Measurements from ENCODE around the gene JADE2. TPM values are rescaled to one million over a fixed set of nuclear protein-coding genes. Genes with fewer than 3 reads are reported as not detected.

The JADE2 gene
- total RNA-seq, 2 experiments from 2014 or later, result 78.4 to 86.6 TPM

DNA sequence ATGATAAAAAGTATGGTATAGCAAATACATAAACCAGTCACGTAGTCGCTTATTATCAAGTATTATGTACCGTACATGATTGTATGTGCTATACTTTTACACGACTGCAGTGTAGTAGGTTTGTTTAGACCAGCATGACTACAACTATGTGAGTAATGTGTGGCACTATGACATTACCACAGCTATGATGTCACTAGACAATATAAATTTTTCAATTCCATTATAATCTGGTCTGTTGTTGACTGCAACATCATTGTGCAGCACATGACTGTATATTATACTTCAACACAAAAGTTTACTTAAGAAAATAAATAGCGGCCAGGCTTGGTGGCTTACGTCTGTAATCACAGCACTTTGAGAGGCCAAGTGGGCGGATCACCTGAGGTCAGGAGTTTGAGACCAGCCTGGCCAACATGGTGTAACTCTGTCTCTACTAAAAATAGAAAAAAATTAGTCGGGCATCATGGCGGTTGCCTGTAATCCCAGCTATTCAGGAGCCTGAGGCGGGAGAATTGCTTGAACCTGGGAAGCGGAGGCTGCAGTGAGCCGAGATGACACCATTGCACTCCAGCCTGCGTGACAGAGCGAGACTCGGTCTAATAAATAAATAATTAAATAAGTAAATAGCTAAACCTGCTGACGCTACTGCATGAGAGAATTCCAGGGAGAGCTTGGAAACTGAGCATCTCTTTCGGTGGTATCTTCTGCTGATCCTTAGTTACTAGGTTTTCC is 24.6 kb upstream of the JADE2 start:
- Mint-ChIP-seq H3K4me1 (ENCODE audit: low read depth) (peaks cover 28% of the 10 kb centered on the region), H3K36me3 (ENCODE audit: low read depth) (no peaks in the 10 kb centered on the region), H3K27me3 (ENCODE audit: low read depth) (no peaks in the 10 kb centered on the region), H3K9me3 (no peaks in the 10 kb centered on the region), H3K4me3 (no peak overlapping the region), H3K27ac (no peak overlapping the region)
- intact Hi-C loops (cut with micrococcal nuclease), result no loop called here
- CTCF ChIA-PET, result interaction anchor here (0.6 to 1.1 kb wide), 2 partner anchors 23 to 32 kb away, joined by 3 read pairs; no protein-coding TSS in a partner anchor
- DNase-seq, result no peak

GRCh38 chr5:134502259-134502658 is 23.2 kb upstream of the JADE2 start:
- CTCF ChIA-PET, result interaction anchor here (1.1 to 1.7 kb wide), 3 partner anchors 8 to 25 kb away, joined by 3 to 5 read pairs (median 5); no protein-coding TSS in a partner anchor
- no peaks in the 10 kb centered on the region for H3K27me3 Mint-ChIP-seq (ENCODE audit: low read depth)
- H3K4me1 Mint-ChIP-seq (ENCODE audit: low read depth), result peaks cover 31% of the 10 kb centered on the region
- H3K4me3 Mint-ChIP-seq, result no peak overlapping the region
- no peak for DNase-seq
- intact Hi-C loops (cut with micrococcal nuclease), result no loop called here
- peak overlapping the region; percentile 15 for H3K27ac Mint-ChIP-seq
- H3K9me3 Mint-ChIP-seq, result no peaks in the 10 kb centered on the region
- no peaks in the 10 kb centered on the region for H3K36me3 Mint-ChIP-seq (ENCODE audit: low read depth)

DNA sequence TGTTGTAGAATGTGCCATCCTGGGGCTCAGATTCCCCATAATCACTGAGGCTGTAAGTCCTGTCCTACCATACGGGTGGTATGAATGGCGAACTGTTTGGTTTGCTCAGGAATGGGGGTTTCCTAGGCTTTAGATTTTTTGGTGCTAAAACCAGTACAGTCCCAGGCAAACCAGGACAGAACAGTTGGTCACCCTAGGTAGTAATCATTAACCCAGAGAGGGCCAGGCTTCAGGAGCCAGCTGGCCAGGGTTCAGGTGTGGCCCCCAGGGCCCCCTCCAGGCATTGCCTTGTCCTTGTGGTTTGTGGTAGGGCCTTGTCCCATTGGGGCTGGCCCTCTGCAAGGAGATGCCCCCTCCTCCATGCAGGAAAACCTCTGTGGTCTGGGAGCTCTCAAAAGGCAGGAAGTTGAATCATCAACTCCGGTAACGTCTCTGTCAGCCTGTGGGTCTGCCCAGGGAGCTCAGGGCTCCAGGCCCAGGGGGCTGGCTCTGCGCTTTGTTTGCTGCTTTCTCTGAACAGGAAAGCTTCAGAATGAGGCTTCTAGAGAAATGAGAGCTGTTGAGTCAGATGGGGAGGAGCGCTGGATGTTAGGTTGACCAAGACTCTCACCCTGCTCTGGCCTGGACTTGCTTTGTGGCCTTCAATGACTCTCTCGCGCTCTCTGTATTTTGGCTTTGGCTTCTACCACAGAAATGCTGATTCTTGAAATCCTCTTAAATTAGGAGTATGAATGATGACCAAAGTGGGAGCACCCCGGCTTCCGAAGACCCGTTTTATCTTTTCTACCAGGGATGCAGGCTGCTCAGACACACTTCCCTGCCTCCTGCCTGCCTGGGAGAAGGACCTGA is 22.2 kb upstream of the JADE2 start:
- intact Hi-C loops (cut with micrococcal nuclease), result loop anchor here (1.0 kb wide), 5 partner anchors 8 to 92 kb away; partner anchors contain the start of genes CDKN2AIPNL and JADE2
- H3K27me3 Mint-ChIP-seq (ENCODE audit: low read depth), result no peaks in the 10 kb centered on the region
- peaks cover 33% of the 10 kb centered on the region for H3K4me1 Mint-ChIP-seq (ENCODE audit: low read depth)
- H3K36me3 Mint-ChIP-seq (ENCODE audit: low read depth), result no peaks in the 10 kb centered on the region
- DNase-seq, result peak; percentile 91
- H3K27ac Mint-ChIP-seq, result peak overlapping the region; percentile 92
- no peaks in the 10 kb centered on the region for H3K9me3 Mint-ChIP-seq
- H3K4me3 Mint-ChIP-seq, result peak overlapping the region; percentile 30
- CTCF ChIA-PET, result interaction anchor here (0.6 to 1.7 kb wide), 6 partner anchors 9 to 92 kb away, joined by 3 to 5 read pairs (median 4); no protein-coding TSS in a partner anchor

DNA sequence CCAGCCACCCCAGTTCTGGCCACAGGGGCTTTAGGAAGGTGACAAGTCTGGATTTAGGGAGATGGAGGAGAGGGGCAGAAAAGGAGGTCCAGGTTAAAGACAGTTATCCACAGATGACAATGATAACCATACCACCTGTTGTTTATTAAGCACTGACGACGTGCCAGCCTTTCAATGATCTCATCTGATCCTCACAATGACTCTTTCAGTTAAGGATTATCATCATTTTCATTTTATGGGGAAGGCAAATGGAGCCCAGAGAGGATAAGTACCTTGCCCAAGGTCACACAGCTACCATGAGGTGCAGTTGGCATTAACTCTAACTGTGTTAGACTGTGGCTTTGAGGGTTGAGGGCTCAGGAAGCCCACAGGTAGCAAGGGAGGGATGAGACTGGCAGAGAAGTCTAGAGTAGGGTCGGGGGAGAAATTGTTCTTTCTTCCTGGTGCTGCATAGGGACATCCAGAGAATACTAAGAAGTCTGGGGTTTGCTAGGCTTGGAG is 21.5 kb upstream of the JADE2 start:
- H3K27ac Mint-ChIP-seq, result peak overlapping the region; percentile 92
- intact Hi-C loops (cut with micrococcal nuclease), result loop anchor here (1.0 kb wide), 5 partner anchors 7 to 93 kb away; partner anchors contain the start of genes CDKN2AIPNL and JADE2
- peak; percentile 48 for DNase-seq
- no peaks in the 10 kb centered on the region for H3K27me3 Mint-ChIP-seq (ENCODE audit: low read depth)
- H3K4me3 Mint-ChIP-seq, result peak overlapping the region; percentile 30
- no peaks in the 10 kb centered on the region for H3K9me3 Mint-ChIP-seq
- CTCF ChIA-PET, result interaction anchor here (0.5 to 1.7 kb wide), 8 partner anchors 10 to 93 kb away, joined by 3 to 5 read pairs (median 4); no protein-coding TSS in a partner anchor
- peaks cover 33% of the 10 kb centered on the region for H3K4me1 Mint-ChIP-seq (ENCODE audit: low read depth)
- no peaks in the 10 kb centered on the region for H3K36me3 Mint-ChIP-seq (ENCODE audit: low read depth)

DNA sequence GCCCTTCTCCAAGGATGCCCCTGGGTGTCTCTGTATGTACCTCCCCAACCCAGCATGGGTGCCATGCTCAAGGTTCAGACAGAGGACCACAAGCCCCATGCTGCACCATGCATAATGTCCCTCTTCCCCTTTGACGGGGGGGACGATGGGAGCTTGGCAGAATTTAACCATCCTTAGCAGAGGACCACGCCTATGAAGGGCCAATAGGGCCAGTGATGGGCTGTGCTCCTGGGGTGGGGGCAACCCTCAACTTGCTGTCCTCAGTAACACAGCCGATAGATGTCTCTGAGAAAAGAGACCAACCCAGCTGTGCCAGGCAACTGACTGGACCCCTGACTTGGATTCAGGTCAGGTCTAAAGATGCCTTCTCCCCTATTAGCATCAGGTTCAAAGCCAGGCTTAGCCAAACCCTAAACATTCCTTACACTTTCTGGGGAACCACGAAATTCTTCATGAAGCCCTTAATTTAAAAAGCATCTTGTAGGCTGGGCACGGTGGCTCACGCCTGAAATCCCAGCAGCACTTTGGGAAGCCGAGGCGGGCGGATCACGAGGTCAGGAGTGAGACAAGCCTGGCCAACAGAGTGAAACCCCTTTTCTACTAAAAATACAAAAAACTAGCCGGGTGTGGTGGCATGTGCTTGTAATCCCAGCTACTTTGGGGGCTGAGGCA is 20.7 kb upstream of the JADE2 start:
- Mint-ChIP-seq H3K4me3 (no peak overlapping the region), H3K36me3 (ENCODE audit: low read depth) (no peaks in the 10 kb centered on the region), H3K4me1 (ENCODE audit: low read depth) (peaks cover 33% of the 10 kb centered on the region), H3K27me3 (ENCODE audit: low read depth) (no peaks in the 10 kb centered on the region), H3K9me3 (no peaks in the 10 kb centered on the region), H3K27ac (no peak overlapping the region)
- no peak for DNase-seq
- intact Hi-C loops (cut with micrococcal nuclease), result no loop called here
- CTCF ChIA-PET, result interaction anchor here (0.5 to 1.3 kb wide), 2 partner anchors 23 to 24 kb away, joined by 3 read pairs; no protein-coding TSS in a partner anchor

DNA sequence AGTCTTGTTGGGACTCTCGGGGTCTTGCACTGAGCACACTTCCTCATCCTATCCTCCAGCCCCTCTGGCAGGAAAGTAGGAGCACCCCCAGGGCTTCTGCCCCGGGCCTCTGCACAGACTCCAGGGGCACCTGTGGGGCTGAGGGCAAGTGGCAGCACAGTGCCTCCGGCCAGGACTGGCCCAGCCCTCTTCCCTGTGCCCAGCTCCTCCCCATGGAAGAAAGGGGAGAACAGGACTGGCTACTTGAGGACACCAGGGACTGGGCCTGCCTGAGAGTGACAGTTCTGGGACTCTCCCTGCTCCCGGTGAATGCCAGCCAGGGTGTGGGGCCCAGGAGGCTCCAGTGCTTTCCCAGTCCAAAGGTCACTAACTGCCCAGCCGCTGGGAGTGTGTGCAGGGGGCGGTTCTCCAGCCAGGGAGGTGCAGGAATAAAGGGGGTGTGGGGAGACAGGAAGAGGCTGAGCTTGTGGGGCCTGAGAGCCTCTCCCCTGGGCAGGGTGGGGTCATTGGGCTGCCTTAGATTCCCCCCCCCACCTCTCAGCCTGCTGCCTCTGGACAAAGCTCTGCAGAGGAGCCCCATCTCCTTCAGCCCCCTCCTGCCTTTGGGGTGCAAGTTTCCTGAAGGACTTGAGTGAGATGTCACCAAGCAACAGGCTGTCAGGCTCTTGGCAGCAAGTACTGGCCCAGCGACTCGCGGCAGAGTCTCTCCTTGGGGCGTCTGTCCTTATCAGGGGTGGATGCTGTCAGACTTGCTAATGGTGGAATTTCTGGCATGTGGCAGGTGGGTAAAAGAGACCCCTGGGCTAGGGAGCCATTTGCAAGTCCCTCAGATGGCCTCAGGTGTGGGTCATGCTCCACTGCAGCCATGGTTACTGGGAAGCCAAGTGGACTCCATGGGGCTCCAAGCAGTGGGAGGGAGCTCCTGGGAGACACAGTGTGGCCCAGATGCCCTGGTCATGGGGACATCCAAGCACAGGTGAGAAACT is 19.1 kb upstream of the JADE2 start:
- Mint-ChIP-seq H3K4me1 (ENCODE audit: low read depth) (peaks cover 42% of the 10 kb centered on the region), H3K27me3 (ENCODE audit: low read depth) (no peaks in the 10 kb centered on the region), H3K36me3 (ENCODE audit: low read depth) (no peaks in the 10 kb centered on the region), H3K4me3 (no peak overlapping the region), H3K9me3 (no peaks in the 10 kb centered on the region), H3K27ac (no peak overlapping the region)
- CTCF ChIA-PET, result interaction anchor here (0.8 to 1.1 kb wide), 2 partner anchors 13 to 20 kb away, joined by 3 to 4 read pairs; no protein-coding TSS in a partner anchor
- DNase-seq, result no peak
- intact Hi-C loops (cut with micrococcal nuclease), result no loop called here

DNA sequence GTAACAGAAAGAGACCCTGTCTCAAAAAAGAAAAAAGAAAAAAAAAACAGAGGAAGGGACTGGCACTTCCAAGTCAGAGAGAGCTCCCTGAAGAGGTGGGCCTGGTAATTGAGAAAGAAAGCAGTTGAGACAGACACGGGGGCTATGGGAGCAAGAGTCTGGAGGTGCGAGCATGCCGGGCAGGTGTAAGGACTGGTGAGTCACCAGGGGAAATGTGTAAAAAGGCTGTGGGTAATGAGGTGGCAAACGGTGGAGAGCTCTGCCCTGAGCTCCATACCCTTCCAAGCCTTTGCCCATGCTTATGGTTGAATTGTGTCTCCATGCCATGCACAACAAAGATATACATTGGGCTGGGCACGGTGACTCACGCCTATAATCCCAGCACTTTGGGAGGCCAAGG is 18.0 kb upstream of the JADE2 start:
- no peaks in the 10 kb centered on the region for H3K36me3 Mint-ChIP-seq (ENCODE audit: low read depth)
- H3K9me3 Mint-ChIP-seq, result no peaks in the 10 kb centered on the region
- H3K27ac Mint-ChIP-seq, result peak overlapping the region; percentile 16
- no peak overlapping the region for H3K4me3 Mint-ChIP-seq
- H3K4me1 Mint-ChIP-seq (ENCODE audit: low read depth), result peaks cover 43% of the 10 kb centered on the region
- CTCF ChIA-PET, result interaction anchor here (0.8 to 1.1 kb wide), 2 partner anchors 14 to 19 kb away, joined by 3 to 4 read pairs; no protein-coding TSS in a partner anchor
- no peak for DNase-seq
- no peaks in the 10 kb centered on the region for H3K27me3 Mint-ChIP-seq (ENCODE audit: low read depth)
- intact Hi-C loops (cut with micrococcal nuclease), result no loop called here

- Mint-ChIP-seq H3K36me3 (ENCODE audit: low read depth) (no peaks in the 10 kb centered on the region), H3K9me3 (no peaks in the 10 kb centered on the region), H3K4me1 (ENCODE audit: low read depth) (peaks cover 33% of the 10 kb centered on the region), H3K27ac (no peak overlapping the region), H3K27me3 (ENCODE audit: low read depth) (no peaks in the 10 kb centered on the region), H3K4me3 (no peak overlapping the region)
- no peak for DNase-seq
- CTCF ChIA-PET, result no interaction called here
- intact Hi-C loops (cut with micrococcal nuclease), result no loop called here
Observed at GRCh38 chr5:134508521-134509195, 16.8 kb upstream of the JADE2 start.

DNA sequence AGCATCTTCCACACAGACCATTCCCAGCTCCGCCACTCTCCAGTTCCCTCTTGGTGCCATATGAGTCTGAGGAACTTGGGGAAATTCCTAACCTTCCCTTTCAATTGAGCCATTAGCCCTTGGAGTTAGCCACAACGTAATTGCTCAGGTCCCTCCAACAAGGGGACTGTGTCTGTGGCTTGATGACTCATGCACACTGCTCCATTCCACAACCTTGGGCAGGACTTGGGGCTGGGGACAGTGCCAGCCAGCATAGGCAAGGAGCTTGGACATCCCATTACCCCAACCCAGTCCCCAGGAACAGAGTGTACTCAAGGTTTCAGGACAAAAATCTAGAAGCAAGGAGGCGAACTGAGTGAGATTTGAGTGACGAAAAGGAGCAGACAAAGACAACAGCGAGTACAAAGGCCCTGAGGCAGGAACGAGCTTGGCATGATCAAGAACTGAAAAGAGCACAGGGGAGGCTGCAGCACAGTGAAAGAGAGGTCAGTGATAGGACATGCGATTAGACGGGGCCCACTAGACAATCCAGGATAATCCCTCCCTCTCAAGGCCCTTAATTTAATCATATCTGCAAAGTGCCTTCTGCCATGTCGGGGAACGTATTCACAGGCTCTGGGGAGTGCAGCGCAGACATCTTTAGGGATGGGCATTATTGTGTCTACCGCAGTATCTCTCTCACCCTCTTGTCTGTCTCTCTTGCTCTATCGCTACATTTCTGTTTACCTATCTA is 16.0 kb upstream of the JADE2 start:
- CTCF ChIA-PET, result interaction anchor here (0.5 to 1.0 kb wide), 2 partner anchors 11 to 69 kb away, joined by 3 read pairs; no protein-coding TSS in a partner anchor
- intact Hi-C loops (cut with micrococcal nuclease), result no loop called here
- peaks cover 26% of the 10 kb centered on the region for H3K4me1 Mint-ChIP-seq (ENCODE audit: low read depth)
- no peaks in the 10 kb centered on the region for H3K36me3 Mint-ChIP-seq (ENCODE audit: low read depth)
- no peaks in the 10 kb centered on the region for H3K9me3 Mint-ChIP-seq
- no peak overlapping the region for H3K4me3 Mint-ChIP-seq
- no peak for DNase-seq
- no peaks in the 10 kb centered on the region for H3K27me3 Mint-ChIP-seq (ENCODE audit: low read depth)
- H3K27ac Mint-ChIP-seq, result no peak overlapping the region
